Testis (tissue), 3 donors: Measurements from ENCODE around the gene CDC25C. TPM values are rescaled to one million over a fixed set of nuclear protein-coding genes. Genes with fewer than 3 reads are reported as not detected.

Experiments
- DNase-seq: peaks from one replicate; pipeline ENCODE4 v3.0.0-alpha.2; 2019
- H3K27ac ChIP-seq, 2 donors: fragments of 200-600 bp; sonication (generic); one replicate each; pipeline ENCODE4 v1.5.1; 2019
- H3K27me3 ChIP-seq: fragments of 200-600 bp; sonication (generic); one replicate; pipeline ENCODE4 v1.5.1; 2019
- H3K36me3 ChIP-seq: fragments of 200-600 bp; sonication (generic); one replicate; pipeline ENCODE4 v1.5.1; 2017; ENCODE audit warnings: low read depth; ENCODE audit errors: missing control alignments
- H3K4me1 ChIP-seq: fragments of 200-600 bp; sonication (generic); one replicate; pipeline ENCODE4 v1.5.1; 2019
- H3K4me3 ChIP-seq, 2 donors: fragments of 200-600 bp; sonication (generic); one replicate each; pipeline ENCODE4 v1.5.1; 2017 to 2019
- H3K9me3 ChIP-seq: fragments of 200-600 bp; sonication (generic); one replicate; pipeline ENCODE4 v1.5.1; 2017
- CTCF ChIP-seq, 3 experiments: fragments of 450-650 bp in 2 of 3; fragments of 200-600 bp in 1 of 3; sonication (generic) in 1 of 3; IDR thresholded peaks; one replicate each; pipeline ENCODE4 v1.5.1; 2016 to 2019; ENCODE audit warnings: antibody characterized with exemption in 3 of 3, mild to moderate bottlenecking in 2 of 3, moderate library complexity in 1 of 3
- POLR2A ChIP-seq: fragments of 450-650 bp; IDR thresholded peaks from one replicate; pipeline ENCODE4 v1.6.1; 2017; ENCODE audit warnings: antibody characterized with exemption, mild to moderate bottlenecking, moderate library complexity
- WGBS, 2 donors: methylation state at CpG; one replicate each; pipeline ENCODE4 v1.1.5; 2018; 5-methylcytosine and 5-hydroxymethylcytosine counted together
- intact Hi-C: fragments of 100-400 bp; cut with DNase I; formaldehyde crosslinking; loops from one replicate; pipeline ENCODE4 v1.15.1; 2023; ENCODE audit warnings: low total_unique reads
- polyA plus RNA-seq: library from polyadenylated mRNA; stranded (reverse); fragments of 350-450 nt; fragmentation: Illumina TruSeq; extraction: RNeasy Lipid Tissue Mini Kit (QIAGEN cat#74804); gene quantifications from one replicate; pipeline ENCODE4 v1.2.3, GENCODE V29; 2014; ENCODE audit warnings: low read depth, low replicate concordance; ENCODE audit not compliant: insufficient read depth
- total RNA-seq, 2 donors: library from RNA; depleted of rRNA; stranded (reverse); fragments of >200 nt; gene quantifications; one replicate each; pipeline ENCODE4 v1.2.3, GENCODE V29; 2016

CDC25C gene
- total and polyA plus RNA-seq, 3 donors from 2014 or later = 11.8 to 39.9 (median 23.7) TPM

- TF ChIP-seq CTCF (IDR thresholded peaks at IDR 0.05) = no peak
- no peak for TF ChIP-seq POLR2A
- Histone ChIP-seq H3K9me3 (no peaks in the 10 kb centered on the region), H3K27ac (no peak overlapping the region), H3K27me3 (no peaks in the 10 kb centered on the region), H3K36me3 (no peaks in the 10 kb centered on the region), H3K4me3 (no peak overlapping the region), H3K4me1 (peaks cover 10% of the 10 kb centered on the region)
- no peak for DNase-seq
- intact Hi-C loops = no loop called here
These were observed 18.9 kb upstream of the CDC25C start for GRCh38 chr5:138350563-138350890.

GRCh38 chr5:138349852-138350562 lies 18.4 kb upstream of the CDC25C start:
- Histone ChIP-seq H3K36me3 (no peaks in the 10 kb centered on the region), H3K9me3 (no peaks in the 10 kb centered on the region), H3K4me1 (peaks cover 7% of the 10 kb centered on the region), H3K27ac (peak overlapping the region in 1 of 2 donors; percentile 3), H3K27me3 (no peaks in the 10 kb centered on the region), H3K4me3 (no peak overlapping the region)
- WGBS, 2 donors = 67 to 73% methylated on average over 1 of the region's 1 CpG
- DNase-seq = no peak
- TF ChIP-seq CTCF (IDR thresholded peaks at IDR 0.05) (no peak), POLR2A (no peak)
- intact Hi-C loops = no loop called here

GRCh38 chr5:138346889-138347288 lies 15.3 kb upstream of the CDC25C start:
- intact Hi-C loops = no loop called here
- no peaks in the 10 kb centered on the region for H3K27me3 ChIP-seq
- DNase-seq = no peak
- H3K9me3 ChIP-seq = no peaks in the 10 kb centered on the region
- no peak overlapping the region for H3K27ac ChIP-seq
- TF ChIP-seq CTCF (IDR thresholded peaks at IDR 0.05) = no peak
- no peak for TF ChIP-seq POLR2A
- H3K36me3 ChIP-seq = no peaks in the 10 kb centered on the region
- no peaks in the 10 kb centered on the region for H3K4me1 ChIP-seq
- no peak overlapping the region for H3K4me3 ChIP-seq
- WGBS, 2 donors = 89 to 94% methylated on average over 14 of the region's 14 CpGs

- intact Hi-C loops = no loop called here
- no peak for DNase-seq
- 98% methylated on average over 28 to 32 of the region's 32 CpGs for WGBS, 2 donors
These were observed 13.5 kb upstream of the CDC25C start for GRCh38 chr5:138344887-138345622.

More at GRCh38 chr5:138344887-138345622, 13.5 kb upstream of the CDC25C start:
- Histone ChIP-seq H3K27ac (no peak overlapping the region), H3K4me3 (no peak overlapping the region), H3K4me1 (peaks cover 2% of the 10 kb centered on the region), H3K27me3 (no peaks in the 10 kb centered on the region), H3K9me3 (no peaks in the 10 kb centered on the region), H3K36me3 (no peaks in the 10 kb centered on the region)
- no peak for TF ChIP-seq CTCF (IDR thresholded peaks at IDR 0.05)
- TF ChIP-seq POLR2A = no peak
